Endodermal cell (in vitro differentiated cells): Measurements from ENCODE around the gene GTF2F2. TPM values are rescaled to one million over a fixed set of nuclear protein-coding genes. Genes with fewer than 3 reads are reported as not detected.

Experiments used
- DNase-seq: peaks from one replicate; pipeline ENCODE4 v3.0.0-alpha.2; 2017
- H3K27ac ChIP-seq: 2 replicates; pipeline ENCODE4 v1.5.1; 2013; ENCODE audit warnings: mild to moderate bottlenecking, low read depth, low read length, moderate library complexity
- H3K27me3 ChIP-seq: 2 replicates; pipeline ENCODE4 v1.6.1; 2013; ENCODE audit warnings: mild to moderate bottlenecking, low read length, moderate library complexity; ENCODE audit not compliant: insufficient read depth, control insufficient read depth, poor library complexity, severe bottlenecking
- H3K36me3 ChIP-seq: 2 replicates; pipeline ENCODE4 v1.7.0; 2013; ENCODE audit warnings: mild to moderate bottlenecking, low read length, moderate library complexity; ENCODE audit not compliant: control insufficient read depth, insufficient read depth
- H3K4me1 ChIP-seq: one replicate; pipeline ENCODE4 v1.7.0; 2013; ENCODE audit warnings: low read length; ENCODE audit not compliant: control insufficient read depth, insufficient read depth
- H3K4me3 ChIP-seq: 2 replicates; pipeline ENCODE4 v1.5.1; 2013; ENCODE audit warnings: mild to moderate bottlenecking, low read length, moderate library complexity
- H3K9ac ChIP-seq: 2 replicates; pipeline ENCODE4 v1.6.1; 2013; ENCODE audit warnings: mild to moderate bottlenecking, low read length, moderate library complexity; ENCODE audit not compliant: poor library complexity, severe bottlenecking; ENCODE audit errors: extremely low read depth
- H3K9me3 ChIP-seq: 2 replicates; pipeline ENCODE4 v1.6.1; 2013; ENCODE audit warnings: mild to moderate bottlenecking, low read length, moderate library complexity; ENCODE audit not compliant: control insufficient read depth
- H3K27ac Mint-ChIP-seq: 2 replicates; pipeline ENCODE4 v1.8.0; 2020; ENCODE audit warnings: mixed read lengths
- H3K27me3 Mint-ChIP-seq: 2 replicates; pipeline ENCODE4 v1.8.0; 2021; ENCODE audit warnings: mild to moderate bottlenecking, mixed read lengths; ENCODE audit not compliant: insufficient read depth
- H3K36me3 Mint-ChIP-seq: 2 replicates; pipeline ENCODE4 v1.8.0; 2020; ENCODE audit warnings: low read depth, mixed read lengths
- H3K4me1 Mint-ChIP-seq: 2 replicates; pipeline ENCODE4 v1.8.0; 2020; ENCODE audit warnings: mixed read lengths
- H3K4me3 Mint-ChIP-seq: 2 replicates; pipeline ENCODE4 v1.8.0; 2020; ENCODE audit warnings: mild to moderate bottlenecking, moderate library complexity, mixed read lengths
- H3K9me3 Mint-ChIP-seq: 2 replicates; pipeline ENCODE4 v1.8.0; 2020; ENCODE audit warnings: mild to moderate bottlenecking, mixed read lengths
- CTCF ChIP-seq: fragments of 200-600 bp; sonication (generic); conservative IDR thresholded peaks from 2 replicates; pipeline ENCODE4 v1.5.0; 2021; ENCODE audit warnings: antibody characterized with exemption, mild to moderate bottlenecking
- WGBS, 2 experiments: methylation state at CpG; one replicate each; pipeline versions ENCODE4 v1.1.5 to v1.1.7; 2013; ENCODE audit warnings: missing lambda C conversion rate in 2 of 2, mixed read lengths in 1 of 2; ENCODE audit not compliant: insufficient coverage in 1 of 2, insufficient read length in 1 of 2; 5-methylcytosine and 5-hydroxymethylcytosine counted together
- total RNA-seq, 2 donors: library from RNA; stranded (reverse); fragmentation: NEBNext Ultra II Directional in 1 of 2; extraction: Animal tissue kit (Norgen Biotek cat#: 25700) in 1 of 2; gene quantifications; 2 replicates in 1 of 2; 3 replicates in 1 of 2; pipeline ENCODE4 v1.2.1, GENCODE V29; 2021

GTF2F2 gene
- total RNA-seq, 2 donors from 2014 or later = 27.0 to 27.4 TPM

GRCh38 chr13:45084515-45084914, 35.8 kb upstream of the GTF2F2 start:
- Histone ChIP-seq H3K9ac (no peak overlapping the region), H3K36me3 (no peaks in the 10 kb centered on the region), H3K9me3 (no peaks in the 10 kb centered on the region), H3K4me3 (no peak overlapping the region), H3K27me3 (peaks cover 5% of the 10 kb centered on the region), H3K27ac (no peak overlapping the region), H3K4me1 (no peaks in the 10 kb centered on the region)
- peaks cover 4% of the 10 kb centered on the region for H3K4me1 Mint-ChIP-seq
- no peaks in the 10 kb centered on the region for H3K27me3 Mint-ChIP-seq
- no peak for DNase-seq
- no peaks in the 10 kb centered on the region for H3K36me3 Mint-ChIP-seq
- no peak overlapping the region for H3K4me3 Mint-ChIP-seq
- H3K9me3 Mint-ChIP-seq = no peaks in the 10 kb centered on the region
- TF ChIP-seq CTCF = no peak
- no peak overlapping the region for H3K27ac Mint-ChIP-seq

DNA sequence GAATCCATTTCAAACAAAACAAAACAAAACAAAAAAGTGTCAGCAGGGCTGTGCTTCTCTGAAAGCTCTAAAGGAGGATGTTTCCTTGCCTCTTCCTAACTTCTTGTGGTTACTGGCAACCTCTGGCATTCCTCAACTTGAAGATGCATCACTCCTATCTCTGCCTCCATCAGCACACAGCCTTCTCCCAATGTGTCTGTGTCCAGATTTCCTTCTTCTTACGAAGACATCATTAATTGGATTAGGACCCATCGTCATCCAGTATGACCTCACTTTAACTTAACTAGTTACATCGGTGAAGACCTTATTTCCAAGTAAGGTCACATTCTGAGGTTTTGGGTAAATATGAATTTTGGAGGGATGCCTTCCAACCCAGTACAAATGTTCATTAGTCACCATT, 33.8 kb upstream of the GTF2F2 start:
- H3K27ac Mint-ChIP-seq = no peak overlapping the region
- H3K27ac ChIP-seq = no peak overlapping the region
- 95 to 100% methylated on average over 1 to 3 of the region's 3 CpGs for WGBS, 2 experiments
- H3K4me1 Mint-ChIP-seq = peaks cover 4% of the 10 kb centered on the region
- TF ChIP-seq CTCF = no peak
- H3K9ac ChIP-seq = no peak overlapping the region
- no peaks in the 10 kb centered on the region for H3K36me3 Mint-ChIP-seq
- no peak overlapping the region for H3K4me3 Mint-ChIP-seq
- no peaks in the 10 kb centered on the region for H3K27me3 Mint-ChIP-seq
- H3K9me3 ChIP-seq = no peaks in the 10 kb centered on the region
- no peak overlapping the region for H3K4me3 ChIP-seq
- DNase-seq = no peak
- H3K36me3 ChIP-seq = no peaks in the 10 kb centered on the region
- no peaks in the 10 kb centered on the region for H3K27me3 ChIP-seq
- no peaks in the 10 kb centered on the region for H3K9me3 Mint-ChIP-seq
- H3K4me1 ChIP-seq = no peaks in the 10 kb centered on the region

DNA sequence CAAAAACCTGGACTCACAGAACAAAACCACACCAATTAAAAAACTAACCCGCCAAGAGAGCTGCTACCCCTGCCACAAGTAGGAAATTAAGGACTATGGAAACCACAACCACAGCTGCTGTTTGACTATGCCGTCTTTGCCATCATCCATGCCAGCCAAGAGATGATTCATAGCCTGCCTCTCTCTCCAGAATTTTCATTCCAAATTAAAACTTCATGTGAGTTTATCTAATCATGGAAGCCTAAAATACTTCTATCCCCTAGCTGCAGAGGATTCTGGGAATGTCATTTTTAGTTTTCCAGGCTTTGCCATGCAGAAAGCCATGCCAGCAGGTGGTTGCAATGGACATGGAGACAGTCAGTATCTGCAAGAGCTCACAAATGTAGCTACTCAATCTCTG, 27.6 kb upstream of the GTF2F2 start:
- H3K4me1 Mint-ChIP-seq = no peaks in the 10 kb centered on the region
- no peak for DNase-seq
- Histone ChIP-seq H3K9me3 (no peaks in the 10 kb centered on the region), H3K27ac (no peak overlapping the region), H3K9ac (no peak overlapping the region), H3K4me3 (no peak overlapping the region), H3K4me1 (no peaks in the 10 kb centered on the region), H3K36me3 (no peaks in the 10 kb centered on the region), H3K27me3 (no peaks in the 10 kb centered on the region)
- 84 to 100% methylated on average over 2 of the region's 2 CpGs for WGBS, 2 experiments
- no peak for TF ChIP-seq CTCF
- H3K4me3 Mint-ChIP-seq = no peak overlapping the region
- no peaks in the 10 kb centered on the region for H3K27me3 Mint-ChIP-seq
- no peaks in the 10 kb centered on the region for H3K36me3 Mint-ChIP-seq
- no peaks in the 10 kb centered on the region for H3K9me3 Mint-ChIP-seq
- no peak overlapping the region for H3K27ac Mint-ChIP-seq
